ENCODE data around the gene UBL3.

The UBL3 gene

GRCh38 chr13:29856426-29856825, 6.0 kb upstream of the UBL3 start:
- DNase-seq (ENCODE audit: low read depth) = no peak

GRCh38 chr13:29855784-29856183, 5.4 kb upstream of the UBL3 start:
- no peak for DNase-seq (ENCODE audit: low read depth)

GRCh38 chr13:29855009-29855408, 4.6 kb upstream of the UBL3 start:
- DNase-seq (ENCODE audit: low read depth) = no peak

GRCh38 chr13:29853131-29853530, 2.7 kb upstream of the UBL3 start:
- no peak for DNase-seq (ENCODE audit: low read depth)

- no peak for DNase-seq (ENCODE audit: low read depth)
Measured at GRCh38 chr13:29852472-29853054, 2.1 kb upstream of the UBL3 start.

- DNase-seq (ENCODE audit: low read depth) = peak; percentile 5
Measured at GRCh38 chr13:29849731-29850212, 645 bp downstream of the UBL3 start.

GRCh38 chr13:29849071-29849631, 1.3 kb downstream of the UBL3 start:
- DNase-seq (ENCODE audit: low read depth) = no peak

GRCh38 chr13:29847501-29847983, 2.9 kb downstream of the UBL3 start:
- no peak for DNase-seq (ENCODE audit: low read depth)

GRCh38 chr13:29846475-29847256, 3.8 kb downstream of the UBL3 start:
- no peak for DNase-seq (ENCODE audit: low read depth)

GRCh38 chr13:29845440-29846056, 4.9 kb downstream of the UBL3 start:
- no peak for DNase-seq (ENCODE audit: low read depth)

GRCh38 chr13:29844441-29844840, 6.0 kb downstream of the UBL3 start:
- no peak for DNase-seq (ENCODE audit: low read depth)

- no peak for DNase-seq (ENCODE audit: low read depth)
Measured at GRCh38 chr13:29840585-29840984, 9.8 kb downstream of the UBL3 start.

- DNase-seq (ENCODE audit: low read depth) = no peak
Measured at GRCh38 chr13:29835280-29836061, 14.9 kb downstream of the UBL3 start.

GRCh38 chr13:29832761-29833298, 17.6 kb downstream of the UBL3 start:
- no peak for DNase-seq (ENCODE audit: low read depth)

- no peak for DNase-seq (ENCODE audit: low read depth)
Measured at GRCh38 chr13:29830000-29830399, 20.4 kb downstream of the UBL3 start.

- DNase-seq (ENCODE audit: low read depth) = no peak
Measured at GRCh38 chr13:29819143-29819542, 31.3 kb downstream of the UBL3 start.

GRCh38 chr13:29817604-29818378, 32.6 kb downstream of the UBL3 start:
- no peak for DNase-seq (ENCODE audit: low read depth)

- no peak for DNase-seq (ENCODE audit: low read depth)
Measured at GRCh38 chr13:29816715-29817114, 33.7 kb downstream of the UBL3 start.

- no peak for DNase-seq (ENCODE audit: low read depth)
Measured at GRCh38 chr13:29815336-29815735, 35.1 kb downstream of the UBL3 start.

GRCh38 chr13:29810898-29811297, 39.5 kb downstream of the UBL3 start:
- no peak for DNase-seq (ENCODE audit: low read depth)
